Kidney (tissue), 14 donors: ENCODE measurements around the gene ZNF554. TPM values are rescaled to one million over a fixed set of nuclear protein-coding genes. Genes with fewer than 3 reads are reported as not detected.
"Not testable (repeated sequence)": the region's sequence is repeated elsewhere in the genome, so short reads cannot be mapped to it uniquely, and the experiment has no call there.

Experiments used
- DNase-seq, 5 donors: peaks; one replicate each; pipeline ENCODE4 v3.0.0-alpha.2; 2013 to 2020
- FAIRE-seq: peaks from 2 replicates; lab custom pipeline; 2012; peaks lifted over from hg19 to GRCh38; lab: Jason Lieb, UNC
- H3K27ac ChIP-seq, 2 donors: one replicate each; pipeline ENCODE4 v1.7.0; 2013; ENCODE audit warnings: low read depth in 2 of 2, low read length in 2 of 2, inconsistent platforms in 1 of 2
- H3K27me3 ChIP-seq: one replicate; pipeline ENCODE4 v1.7.1; 2013; ENCODE audit warnings: low read length, inconsistent platforms; ENCODE audit not compliant: control insufficient read depth, insufficient read depth
- H3K36me3 ChIP-seq, 3 donors: one replicate each; pipeline versions ENCODE4 v1.7.0 to v1.7.1; 2013; ENCODE audit warnings: low read length in 3 of 3, control low read depth in 1 of 3, inconsistent platforms in 1 of 3; ENCODE audit not compliant: insufficient read depth in 3 of 3, control insufficient read depth in 2 of 3
- H3K4me1 ChIP-seq, 3 donors: one replicate each; pipeline versions ENCODE4 v1.7.0 to v1.7.1; 2013; ENCODE audit warnings: low read length in 3 of 3, inconsistent platforms in 1 of 3, low read depth in 1 of 3; ENCODE audit not compliant: control insufficient read depth in 2 of 3, insufficient read depth in 2 of 3
- H3K4me3 ChIP-seq, 3 donors: one replicate each; pipeline versions ENCODE4 v1.7.0 to v1.8.1; 2013; ENCODE audit warnings: low read length in 3 of 3, control low read depth in 1 of 3, inconsistent platforms in 1 of 3
- H3K9ac ChIP-seq, 3 donors: one replicate each; pipeline versions ENCODE4 v1.7.0 to v1.7.1; 2013; ENCODE audit warnings: low read length in 3 of 3, control low read depth in 1 of 3, inconsistent platforms in 1 of 3
- H3K9me3 ChIP-seq, 3 donors: one replicate each; pipeline versions ENCODE4 v1.7.0 to v1.7.1; 2013; ENCODE audit warnings: low read length in 3 of 3, control low read depth in 1 of 3, inconsistent platforms in 1 of 3; ENCODE audit not compliant: control insufficient read depth in 2 of 3, insufficient read depth in 1 of 3
- intact Hi-C: fragments of 100-400 bp; cut with DNase I; formaldehyde crosslinking; loops from one replicate; pipeline ENCODE4 v1.11.1; 2022
- polyA plus RNA-seq: library from polyadenylated mRNA; stranded (reverse); fragments of 350-450 nt; fragmentation: Illumina TruSeq; extraction: RNeasy Lipid Tissue Mini Kit (QIAGEN cat#74804); gene quantifications from one replicate; pipeline ENCODE4 v1.2.3, GENCODE V29; 2014; ENCODE audit warnings: low read depth, low replicate concordance; ENCODE audit not compliant: insufficient read depth
- total RNA-seq: library from RNA; stranded (reverse); fragmentation: NEBNext Ultra II Directional; extraction: Animal tissue kit (Norgen Biotek cat#: 25700); gene quantifications from one replicate; pipeline ENCODE4 v1.2.1, GENCODE V29; 2021
- TF ChIP-seq, protein P1 (sequence below): IDR thresholded peaks from 3 replicates; pipeline ENCODE4 v1.5.1; 2012; ENCODE audit warnings: mild to moderate bottlenecking, moderate library complexity, borderline replicate concordance; ENCODE audit not compliant: insufficient read depth; ENCODE audit errors: extremely low read depth
- donor health status: control.
- donor health status: control.
- donor health status: control.
- donor health status: control.
- donor health status: control.
- donor health status: DM: yes; HTN: yes; CAD: no.
- donor health status: Normal renal cell carcinoma (clear cell type).

Gene ZNF554
- total and polyA plus RNA-seq, 2 donors from 2014 or later, result 3.6 to 6.9 TPM

GRCh38 chr19:2867025-2867991 lies 47.6 kb downstream of the ZNF554 start, which contains the start of gene ZNF556:
Gene ZNF556, plus strand, starts transcription at chr19:2867335. Its CDS starts 87 bp downstream, at chr19:2867422.
- intact Hi-C loops, result no loop called here
- peaks cover 0 to 2% (median 0%) of the 10 kb centered on the region in 3 donors for H3K4me1 ChIP-seq
- no peaks in the 10 kb centered on the region for H3K9me3 ChIP-seq
- H3K27me3 ChIP-seq, result no peaks in the 10 kb centered on the region
- DNase-seq, result peak in 3 of 5 donors; percentile 32 to 86 (median 34)
- peak within 1 kb of the TSS in 2 of 3 donors; percentile 40 to 64 for H3K4me3 ChIP-seq
- TF ChIP-seq, protein P1, sequence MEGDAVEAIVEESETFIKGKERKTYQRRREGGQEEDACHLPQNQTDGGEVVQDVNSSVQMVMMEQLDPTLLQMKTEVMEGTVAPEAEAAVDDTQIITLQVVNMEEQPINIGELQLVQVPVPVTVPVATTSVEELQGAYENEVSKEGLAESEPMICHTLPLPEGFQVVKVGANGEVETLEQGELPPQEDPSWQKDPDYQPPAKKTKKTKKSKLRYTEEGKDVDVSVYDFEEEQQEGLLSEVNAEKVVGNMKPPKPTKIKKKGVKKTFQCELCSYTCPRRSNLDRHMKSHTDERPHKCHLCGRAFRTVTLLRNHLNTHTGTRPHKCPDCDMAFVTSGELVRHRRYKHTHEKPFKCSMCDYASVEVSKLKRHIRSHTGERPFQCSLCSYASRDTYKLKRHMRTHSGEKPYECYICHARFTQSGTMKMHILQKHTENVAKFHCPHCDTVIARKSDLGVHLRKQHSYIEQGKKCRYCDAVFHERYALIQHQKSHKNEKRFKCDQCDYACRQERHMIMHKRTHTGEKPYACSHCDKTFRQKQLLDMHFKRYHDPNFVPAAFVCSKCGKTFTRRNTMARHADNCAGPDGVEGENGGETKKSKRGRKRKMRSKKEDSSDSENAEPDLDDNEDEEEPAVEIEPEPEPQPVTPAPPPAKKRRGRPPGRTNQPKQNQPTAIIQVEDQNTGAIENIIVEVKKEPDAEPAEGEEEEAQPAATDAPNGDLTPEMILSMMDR, result no peak
- peak within 1 kb of the TSS in 1 of 3 donors; percentile 46 for H3K9ac ChIP-seq
- peak; percentile 39 for FAIRE-seq
- peak within 1 kb of the TSS in 1 of 2 donors; percentile 11 for H3K27ac ChIP-seq
- H3K36me3 ChIP-seq, result no peaks in the 10 kb centered on the region

GRCh38 chr19:2869618-2870017 lies 50.0 kb downstream of the ZNF554 start:
- H3K9me3 ChIP-seq, result no peaks in the 10 kb centered on the region
- FAIRE-seq, result no peak
- H3K27ac ChIP-seq, result no peak overlapping the region
- no peak overlapping the region for H3K9ac ChIP-seq
- no peaks in the 10 kb centered on the region for H3K36me3 ChIP-seq
- H3K4me1 ChIP-seq, result peaks cover 0 to 2% (median 0%) of the 10 kb centered on the region in 3 donors
- TF ChIP-seq, protein P1, result no peak
- H3K27me3 ChIP-seq, result no peaks in the 10 kb centered on the region
- intact Hi-C loops, result no loop called here
- H3K4me3 ChIP-seq, result no peak overlapping the region
- no peak for DNase-seq

DNA sequence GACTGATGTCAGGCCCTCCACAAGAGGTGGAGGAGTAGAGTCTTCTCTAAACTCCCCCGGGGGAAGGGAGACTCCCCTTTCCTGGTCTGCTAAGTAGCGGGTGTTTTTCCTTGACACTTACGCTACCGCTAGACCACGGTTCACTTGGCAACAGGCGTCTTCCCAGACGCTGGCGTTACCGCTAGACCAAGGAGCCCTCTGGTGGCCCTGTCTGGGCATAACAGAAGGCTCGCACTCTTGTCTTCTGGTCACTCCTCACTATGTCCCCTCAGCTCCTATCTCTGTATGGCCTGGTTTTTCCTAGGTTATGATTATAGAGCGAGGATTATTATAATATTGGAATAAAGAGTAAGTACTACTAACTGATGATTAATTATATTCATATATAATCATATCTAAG lies 52.5 kb downstream of the ZNF554 start:
- FAIRE-seq, H3K9ac ChIP-seq, intact Hi-C loops, H3K27me3 ChIP-seq, H3K4me1 ChIP-seq, H3K4me3 ChIP-seq, H3K36me3 ChIP-seq, H3K27ac ChIP-seq, DNase-seq, H3K9me3 ChIP-seq: not testable (repeated sequence)
